ENCODE data around the gene CD83. TPM values are rescaled to one million over a fixed set of nuclear protein-coding genes. Genes with fewer than 3 reads are reported as not detected.
A peak's percentile ranks its signal among the peaks of the same experiment; 100 is the strongest.

Gene CD83
- total RNA-seq, 1 donor from 2014 or later, result 0.11 TPM

DNA sequence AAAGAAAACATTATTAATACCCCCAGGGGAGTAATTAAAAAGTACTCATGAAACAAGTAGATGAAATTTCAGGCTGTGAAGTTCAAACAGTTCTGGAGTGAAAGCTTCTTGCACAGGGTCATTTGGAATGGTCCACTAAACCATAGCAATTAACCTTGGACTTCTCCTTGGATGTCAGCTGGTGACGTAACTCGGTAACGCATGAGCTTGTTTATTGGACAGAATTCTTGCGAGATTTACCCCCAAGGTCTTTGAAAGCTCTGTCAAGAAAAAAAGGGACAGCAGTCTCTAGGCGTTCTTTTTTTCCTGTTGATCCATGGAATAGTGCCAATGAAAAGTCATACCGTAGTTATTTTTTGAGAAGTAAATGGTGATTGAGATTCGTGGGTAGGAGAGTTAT, 2.2 kb downstream of the CD83 start:
- no peak overlapping the region for H3K27ac ChIP-seq
- no peaks in the 10 kb centered on the region for H3K36me3 ChIP-seq
- H3K27me3 ChIP-seq, result no peaks in the 10 kb centered on the region
- no peak for DNase-seq (ENCODE audit: low spot score in 2 of 2)
- H3K4me3 ChIP-seq, result no peak overlapping the region
- peaks cover 0 to 5% of the 10 kb centered on the region in 2 donors for H3K4me1 ChIP-seq
- intact Hi-C loops (cut with DNase I), result no loop called here
- H3K9me3 ChIP-seq, result no peaks in the 10 kb centered on the region
- no peak for TF ChIP-seq CTCF (IDR thresholded peaks at IDR 0.05)

GRCh38 chr6:14120546-14120945, 3.0 kb downstream of the CD83 start:
- no peak for TF ChIP-seq CTCF (IDR thresholded peaks at IDR 0.05)
- Histone ChIP-seq H3K36me3 (no peaks in the 10 kb centered on the region), H3K4me3 (no peak overlapping the region), H3K4me1 (peaks cover 0 to 5% of the 10 kb centered on the region in 2 donors), H3K27ac (no peak overlapping the region), H3K9me3 (no peaks in the 10 kb centered on the region), H3K27me3 (no peaks in the 10 kb centered on the region)
- intact Hi-C loops (cut with DNase I), result no loop called here
- no peak for DNase-seq (ENCODE audit: low spot score in 2 of 2)

- intact Hi-C loops (cut with DNase I), result no loop called here
- H3K27ac ChIP-seq, result no peak overlapping the region
Observed at GRCh38 chr6:14121936-14122344, 4.4 kb downstream of the CD83 start.

GRCh38 chr6:14123386-14124111, 6.0 kb downstream of the CD83 start:
- peaks cover 0 to 3% of the 10 kb centered on the region in 2 donors for H3K4me1 ChIP-seq
- no peaks in the 10 kb centered on the region for H3K27me3 ChIP-seq
- H3K4me3 ChIP-seq, result no peak overlapping the region
- DNase-seq (ENCODE audit: low spot score in 2 of 2), result no peak
- no peak overlapping the region for H3K27ac ChIP-seq
- no peaks in the 10 kb centered on the region for H3K9me3 ChIP-seq
- H3K36me3 ChIP-seq, result no peaks in the 10 kb centered on the region
- TF ChIP-seq CTCF (IDR thresholded peaks at IDR 0.05), result no peak
- intact Hi-C loops (cut with DNase I), result no loop called here

More at GRCh38 chr6:14121936-14122344, 4.4 kb downstream of the CD83 start:
- Histone ChIP-seq H3K4me3 (no peak overlapping the region), H3K27me3 (no peaks in the 10 kb centered on the region), H3K36me3 (no peaks in the 10 kb centered on the region), H3K9me3 (no peaks in the 10 kb centered on the region), H3K4me1 (peaks cover 0 to 5% of the 10 kb centered on the region in 2 donors)
- peak; percentile 13 to 70 for DNase-seq (ENCODE audit: low spot score in 2 of 2)
- no peak for TF ChIP-seq CTCF (IDR thresholded peaks at IDR 0.05)

DNA sequence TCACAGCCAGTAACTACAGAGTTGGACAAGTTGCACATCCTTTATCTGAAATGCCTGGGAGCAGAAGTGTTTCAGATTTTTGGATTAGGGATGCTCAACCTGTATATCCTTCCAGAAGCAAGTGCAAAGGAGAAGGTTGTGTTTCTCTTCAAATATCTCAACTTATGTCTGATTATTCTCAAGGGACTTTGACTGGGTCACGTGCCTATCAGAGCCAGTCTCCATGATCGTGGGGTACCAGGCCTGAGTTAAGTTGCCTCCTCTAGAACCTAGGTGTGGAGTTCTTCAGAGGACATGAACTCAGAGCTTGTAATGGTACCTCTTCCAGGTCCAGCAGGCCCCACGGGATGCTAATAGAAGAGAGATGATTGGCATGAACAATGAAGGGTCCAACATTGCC, 7.8 kb downstream of the CD83 start:
- DNase-seq (ENCODE audit: low spot score in 2 of 2), result no peak
- intact Hi-C loops (cut with DNase I), result no loop called here

More for the DNA sequence above, 7.8 kb downstream of the CD83 start:
- Histone ChIP-seq H3K36me3 (no peaks in the 10 kb centered on the region), H3K27me3 (no peaks in the 10 kb centered on the region), H3K4me1 (peaks cover 0 to 3% of the 10 kb centered on the region in 2 donors), H3K9me3 (no peaks in the 10 kb centered on the region), H3K4me3 (no peak overlapping the region), H3K27ac (no peak overlapping the region)
- no peak for TF ChIP-seq CTCF (IDR thresholded peaks at IDR 0.05)

Data from ascending aorta (tissue), 2 donors.